Measurements from ENCODE around the gene TECPR2. TPM values are rescaled to one million over a fixed set of nuclear protein-coding genes. Genes with fewer than 3 reads are reported as not detected.

Gene TECPR2
- total RNA-seq, 1 donor from 2014 or later: 26.9 TPM

- no peak for DNase-seq (ENCODE audit: extremely low spot score, unreplicated experiment)
- H3K27me3 Mint-ChIP-seq (ENCODE audit: unreplicated experiment): no peaks in the 10 kb centered on the region
- peak overlapping the region; percentile 54 for H3K27ac Mint-ChIP-seq (ENCODE audit: unreplicated experiment)
- H3K4me1 Mint-ChIP-seq (ENCODE audit: unreplicated experiment): peaks cover 7% of the 10 kb centered on the region
- H3K36me3 Mint-ChIP-seq (ENCODE audit: unreplicated experiment): peaks cover 2% of the 10 kb centered on the region
- TF ChIP-seq, protein P1, sequence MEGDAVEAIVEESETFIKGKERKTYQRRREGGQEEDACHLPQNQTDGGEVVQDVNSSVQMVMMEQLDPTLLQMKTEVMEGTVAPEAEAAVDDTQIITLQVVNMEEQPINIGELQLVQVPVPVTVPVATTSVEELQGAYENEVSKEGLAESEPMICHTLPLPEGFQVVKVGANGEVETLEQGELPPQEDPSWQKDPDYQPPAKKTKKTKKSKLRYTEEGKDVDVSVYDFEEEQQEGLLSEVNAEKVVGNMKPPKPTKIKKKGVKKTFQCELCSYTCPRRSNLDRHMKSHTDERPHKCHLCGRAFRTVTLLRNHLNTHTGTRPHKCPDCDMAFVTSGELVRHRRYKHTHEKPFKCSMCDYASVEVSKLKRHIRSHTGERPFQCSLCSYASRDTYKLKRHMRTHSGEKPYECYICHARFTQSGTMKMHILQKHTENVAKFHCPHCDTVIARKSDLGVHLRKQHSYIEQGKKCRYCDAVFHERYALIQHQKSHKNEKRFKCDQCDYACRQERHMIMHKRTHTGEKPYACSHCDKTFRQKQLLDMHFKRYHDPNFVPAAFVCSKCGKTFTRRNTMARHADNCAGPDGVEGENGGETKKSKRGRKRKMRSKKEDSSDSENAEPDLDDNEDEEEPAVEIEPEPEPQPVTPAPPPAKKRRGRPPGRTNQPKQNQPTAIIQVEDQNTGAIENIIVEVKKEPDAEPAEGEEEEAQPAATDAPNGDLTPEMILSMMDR (IDR thresholded peaks at IDR 0.05): no peak
- peak overlapping the region; percentile 71 for H3K4me3 Mint-ChIP-seq (ENCODE audit: unreplicated experiment)
- H3K9me3 Mint-ChIP-seq (ENCODE audit: unreplicated experiment): no peaks in the 10 kb centered on the region
Observed at GRCh38 chr14:102508774-102509745, 146.3 kb downstream of the TECPR2 start.

- TF ChIP-seq, protein P1 (IDR thresholded peaks at IDR 0.05): no peak
- H3K36me3 Mint-ChIP-seq (ENCODE audit: unreplicated experiment): peaks cover 2% of the 10 kb centered on the region
Observed at GRCh38 chr14:102509746-102510615, 147.2 kb downstream of the TECPR2 start, which contains the start of gene ANKRD9. ANKRD9 (minus strand) TSS chr14:102509776; CDS start chr14:102507889, 1,887 bp downstream.

GRCh38 chr14:102510616-102511520 is 148.1 kb downstream of the TECPR2 start:
- H3K4me1 Mint-ChIP-seq (ENCODE audit: unreplicated experiment): peaks cover 7% of the 10 kb centered on the region
- H3K27me3 Mint-ChIP-seq (ENCODE audit: unreplicated experiment): no peaks in the 10 kb centered on the region
- H3K4me3 Mint-ChIP-seq (ENCODE audit: unreplicated experiment): peak overlapping the region; percentile 73
- H3K36me3 Mint-ChIP-seq (ENCODE audit: unreplicated experiment): no peaks in the 10 kb centered on the region
- TF ChIP-seq, protein P1 (IDR thresholded peaks at IDR 0.05): no peak
- H3K27ac Mint-ChIP-seq (ENCODE audit: unreplicated experiment): no peak overlapping the region
- H3K9me3 Mint-ChIP-seq (ENCODE audit: unreplicated experiment): no peaks in the 10 kb centered on the region
- no peak for DNase-seq (ENCODE audit: extremely low spot score, unreplicated experiment)

More at GRCh38 chr14:102509746-102510615, 147.2 kb downstream of the TECPR2 start, which contains the start of gene ANKRD9:
- Mint-ChIP-seq H3K4me3 (ENCODE audit: unreplicated experiment) (peak within 1 kb of the TSS; percentile 73), H3K27ac (ENCODE audit: unreplicated experiment) (peak within 1 kb of the TSS; percentile 54), H3K27me3 (ENCODE audit: unreplicated experiment) (no peaks in the 10 kb centered on the region), H3K4me1 (ENCODE audit: unreplicated experiment) (peaks cover 7% of the 10 kb centered on the region), H3K9me3 (ENCODE audit: unreplicated experiment) (no peaks in the 10 kb centered on the region)
- peak; percentile 98 for DNase-seq (ENCODE audit: extremely low spot score, unreplicated experiment)

DNA sequence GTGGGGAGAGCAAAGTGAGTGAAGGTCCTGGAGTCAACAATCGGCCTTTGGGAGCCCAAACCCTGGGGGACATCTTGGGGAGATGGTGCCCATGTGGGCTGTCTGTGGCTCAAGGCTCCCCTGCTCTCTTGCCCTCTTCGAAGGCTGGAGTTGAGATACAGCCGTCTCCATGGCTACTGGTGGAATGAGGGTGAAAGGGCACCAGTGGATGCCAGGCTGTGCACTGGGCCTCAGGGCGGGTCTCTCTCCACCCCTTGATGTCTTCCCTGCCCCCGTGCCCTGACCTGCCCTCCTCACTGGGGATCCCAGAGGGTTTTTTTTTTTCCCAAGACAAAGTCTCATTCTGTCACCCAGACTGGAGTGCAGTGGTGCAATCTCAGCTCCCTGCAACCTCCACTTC is 148.8 kb downstream of the TECPR2 start:
- H3K36me3 Mint-ChIP-seq (ENCODE audit: unreplicated experiment): no peaks in the 10 kb centered on the region
- peaks cover 11% of the 10 kb centered on the region for H3K4me1 Mint-ChIP-seq (ENCODE audit: unreplicated experiment)
- no peaks in the 10 kb centered on the region for H3K9me3 Mint-ChIP-seq (ENCODE audit: unreplicated experiment)
- H3K27me3 Mint-ChIP-seq (ENCODE audit: unreplicated experiment): no peaks in the 10 kb centered on the region
- DNase-seq (ENCODE audit: extremely low spot score, unreplicated experiment): no peak
- peak overlapping the region; percentile 32 for H3K4me3 Mint-ChIP-seq (ENCODE audit: unreplicated experiment)
- no peak overlapping the region for H3K27ac Mint-ChIP-seq (ENCODE audit: unreplicated experiment)
- TF ChIP-seq, protein P1 (IDR thresholded peaks at IDR 0.05): no peak

Measured in osteocyte (in vitro differentiated cells).